ENCODE results near the gene DLX5.

DNA sequence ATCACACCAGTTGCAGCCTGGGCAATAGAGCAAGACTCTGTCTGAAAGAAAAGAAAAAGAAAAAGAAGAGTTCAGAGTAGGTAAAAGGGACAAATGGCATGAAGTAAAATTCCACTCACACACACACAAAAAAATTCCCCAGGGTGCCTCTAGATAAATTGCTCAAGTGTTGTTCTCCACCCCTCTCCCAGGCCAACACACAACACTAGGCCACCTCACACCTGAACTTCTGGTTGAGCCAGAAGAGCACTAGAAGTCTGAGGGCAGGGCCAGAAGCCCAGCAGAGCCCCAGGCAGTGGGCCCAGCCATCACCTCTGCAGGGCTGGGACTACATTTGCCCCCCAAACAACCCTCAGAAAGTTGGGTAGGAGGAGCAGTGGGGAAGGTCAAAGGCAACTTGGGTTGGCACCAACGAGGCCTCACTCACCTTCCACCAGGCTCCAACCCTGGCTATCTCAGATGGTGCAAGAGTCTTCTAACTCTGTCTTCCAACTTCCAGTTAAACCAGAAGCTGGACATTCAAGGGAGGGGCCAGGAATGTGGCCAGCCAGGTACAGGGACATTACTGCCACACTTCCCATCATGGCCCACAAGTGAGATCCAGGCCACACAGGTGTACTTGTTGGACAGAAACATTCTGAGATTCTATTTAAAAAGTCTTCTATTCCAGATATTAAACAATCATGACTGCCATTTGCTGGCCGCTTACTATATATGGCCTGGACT lies 44.9 kb downstream of the DLX5 start:
- TF ChIP-seq, protein P1, sequence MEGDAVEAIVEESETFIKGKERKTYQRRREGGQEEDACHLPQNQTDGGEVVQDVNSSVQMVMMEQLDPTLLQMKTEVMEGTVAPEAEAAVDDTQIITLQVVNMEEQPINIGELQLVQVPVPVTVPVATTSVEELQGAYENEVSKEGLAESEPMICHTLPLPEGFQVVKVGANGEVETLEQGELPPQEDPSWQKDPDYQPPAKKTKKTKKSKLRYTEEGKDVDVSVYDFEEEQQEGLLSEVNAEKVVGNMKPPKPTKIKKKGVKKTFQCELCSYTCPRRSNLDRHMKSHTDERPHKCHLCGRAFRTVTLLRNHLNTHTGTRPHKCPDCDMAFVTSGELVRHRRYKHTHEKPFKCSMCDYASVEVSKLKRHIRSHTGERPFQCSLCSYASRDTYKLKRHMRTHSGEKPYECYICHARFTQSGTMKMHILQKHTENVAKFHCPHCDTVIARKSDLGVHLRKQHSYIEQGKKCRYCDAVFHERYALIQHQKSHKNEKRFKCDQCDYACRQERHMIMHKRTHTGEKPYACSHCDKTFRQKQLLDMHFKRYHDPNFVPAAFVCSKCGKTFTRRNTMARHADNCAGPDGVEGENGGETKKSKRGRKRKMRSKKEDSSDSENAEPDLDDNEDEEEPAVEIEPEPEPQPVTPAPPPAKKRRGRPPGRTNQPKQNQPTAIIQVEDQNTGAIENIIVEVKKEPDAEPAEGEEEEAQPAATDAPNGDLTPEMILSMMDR (conservative IDR thresholded peaks at IDR 0.05): no peak
- TF ChIP-seq EZH2 (IDR thresholded peaks at IDR 0.05; ENCODE audit: low read depth): no peak
